GM12872 (cell line): ENCODE data around the gene FBLN1.

Experiments used
- CTCF ChIP-seq: IDR thresholded peaks from 3 replicates; pipeline ENCODE4 v1.5.1; 2011; ENCODE audit warnings: low read depth, mild to moderate bottlenecking, low read length, moderate library complexity; ENCODE audit not compliant: insufficient read depth

Gene FBLN1

GRCh38 chr22:45648301-45649117, 145.8 kb downstream of the FBLN1 start:
- TF ChIP-seq CTCF, result no peak

GRCh38 chr22:45649809-45650208, 147.1 kb downstream of the FBLN1 start:
- TF ChIP-seq CTCF, result no peak

- TF ChIP-seq CTCF, result no peak
These were observed 148.0 kb downstream of the FBLN1 start for GRCh38 chr22:45650721-45651120.
